Activated CD4-positive, alpha-beta T cell treated with anti-CD3 and anti-CD28 coated beads, Interleukin-2, amount 10 ng/mL, durations not matched to agents 7 days and 5 days (primary cell): ENCODE measurements around the gene CNRIP1. TPM values are rescaled to one million over a fixed set of nuclear protein-coding genes. Genes with fewer than 3 reads are reported as not detected.

ENCODE experiments used
- CTCF ChIA-PET: fragments of 350-600 bp; sonication (Branson Sonifier 250); formaldehyde crosslinking; loops from one replicate; lab custom pipeline; 2021; ENCODE audit warnings: antibody characterized with exemption; lab: Charles Lee
- POLR2A ChIA-PET: fragments of 350-600 bp; sonication (Branson Sonifier 250); formaldehyde crosslinking; loops from one replicate; lab custom pipeline; 2021; ENCODE audit warnings: antibody characterized with exemption; lab: Charles Lee
- DNase-seq: peaks from one replicate; pipeline ENCODE4 v3.0.0-alpha.2; 2020
- H3K27ac Mint-ChIP-seq: one replicate; pipeline ENCODE4 v1.8.0; 2021; ENCODE audit warnings: mild to moderate bottlenecking, moderate library complexity, mixed read lengths
- H3K27me3 Mint-ChIP-seq: one replicate; pipeline ENCODE4 v1.8.0; 2021; ENCODE audit warnings: mixed read lengths
- H3K36me3 Mint-ChIP-seq: one replicate; pipeline ENCODE4 v1.8.0; 2021; ENCODE audit warnings: low read depth, mixed read lengths
- H3K4me1 Mint-ChIP-seq: one replicate; pipeline ENCODE4 v1.8.0; 2021; ENCODE audit warnings: mixed read lengths
- H3K4me3 Mint-ChIP-seq: one replicate; pipeline ENCODE4 v1.8.0; 2021; ENCODE audit warnings: mild to moderate bottlenecking, moderate library complexity, mixed read lengths
- H3K9me3 Mint-ChIP-seq: one replicate; pipeline ENCODE4 v1.8.0; 2021; ENCODE audit warnings: mixed read lengths
- total RNA-seq, 2 experiments: library from RNA; stranded (reverse); gene quantifications; one replicate each; pipeline ENCODE4 v1.2.3, GENCODE V29; 2021

Gene CNRIP1
- total RNA-seq, result not detected

GRCh38 chr2:68319398-68320117, at the start of gene CNRIP1:
TSS of gene CNRIP1 (minus strand) at chr2:68319949. CDS start at chr2:68319400, 549 bp downstream.
- CTCF ChIA-PET, result interaction anchor here (0.7 to 1.6 kb wide), 2 partner anchors 14 to 27 kb away, joined by 3 read pairs; no protein-coding TSS in a partner anchor
- POLR2A ChIA-PET, result no interaction called here
- no peak within 1 kb of the TSS for H3K27ac Mint-ChIP-seq
- H3K9me3 Mint-ChIP-seq, result no peaks in the 10 kb centered on the region
- peaks cover 70% of the 10 kb centered on the region for H3K27me3 Mint-ChIP-seq
- DNase-seq, result no peak
- peaks cover 4% of the 10 kb centered on the region for H3K4me1 Mint-ChIP-seq
- peak within 1 kb of the TSS; percentile 56 for H3K4me3 Mint-ChIP-seq
- H3K36me3 Mint-ChIP-seq, result peaks cover 2% of the 10 kb centered on the region

GRCh38 chr2:68369337-68369734, 49.6 kb upstream of the CNRIP1 start:
- Mint-ChIP-seq H3K27ac (no peak overlapping the region), H3K36me3 (no peaks in the 10 kb centered on the region), H3K4me1 (peaks cover 19% of the 10 kb centered on the region), H3K4me3 (no peak overlapping the region), H3K27me3 (peaks cover 18% of the 10 kb centered on the region), H3K9me3 (no peaks in the 10 kb centered on the region)
- CTCF ChIA-PET, result no interaction called here
- DNase-seq, result no peak
- POLR2A ChIA-PET, result no interaction called here

- Mint-ChIP-seq H3K9me3 (no peaks in the 10 kb centered on the region), H3K36me3 (no peaks in the 10 kb centered on the region), H3K27ac (no peak overlapping the region), H3K4me1 (peaks cover 19% of the 10 kb centered on the region), H3K27me3 (peaks cover 18% of the 10 kb centered on the region), H3K4me3 (no peak overlapping the region)
- DNase-seq, result no peak
- CTCF ChIA-PET, result no interaction called here
- POLR2A ChIA-PET, result no interaction called here
Measured at GRCh38 chr2:68368654-68369336, 49.0 kb upstream of the CNRIP1 start.

- H3K27ac Mint-ChIP-seq, result no peak overlapping the region
- H3K4me1 Mint-ChIP-seq, result peaks cover 19% of the 10 kb centered on the region
- H3K27me3 Mint-ChIP-seq, result peaks cover 18% of the 10 kb centered on the region
- no peaks in the 10 kb centered on the region for H3K36me3 Mint-ChIP-seq
- ChIA-PET CTCF (no interaction called here), POLR2A (no interaction called here)
- H3K9me3 Mint-ChIP-seq, result no peaks in the 10 kb centered on the region
- no peak for DNase-seq
- no peak overlapping the region for H3K4me3 Mint-ChIP-seq
Measured at GRCh38 chr2:68367953-68368653, 48.4 kb upstream of the CNRIP1 start.

GRCh38 chr2:68366083-68366560, 46.4 kb upstream of the CNRIP1 start:
- H3K27ac Mint-ChIP-seq, result no peak overlapping the region
- H3K4me3 Mint-ChIP-seq, result no peak overlapping the region
- H3K36me3 Mint-ChIP-seq, result no peaks in the 10 kb centered on the region
- no peaks in the 10 kb centered on the region for H3K9me3 Mint-ChIP-seq
- H3K27me3 Mint-ChIP-seq, result peaks cover 21% of the 10 kb centered on the region
- no peak for DNase-seq
- H3K4me1 Mint-ChIP-seq, result peaks cover 19% of the 10 kb centered on the region
- ChIA-PET POLR2A (no interaction called here), CTCF (no interaction called here)

- no peak within 1 kb of the TSS for H3K27ac Mint-ChIP-seq
- H3K9me3 Mint-ChIP-seq, result no peaks in the 10 kb centered on the region
- POLR2A ChIA-PET, result no interaction called here
- peaks cover 18% of the 10 kb centered on the region for H3K4me1 Mint-ChIP-seq
- CTCF ChIA-PET, result interaction anchor here (1.6 kb wide), 1 partner anchor 77 kb away, joined by 3 read pairs; no protein-coding TSS in a partner anchor
- no peak for DNase-seq
- peaks cover 19% of the 10 kb centered on the region for H3K27me3 Mint-ChIP-seq
- H3K36me3 Mint-ChIP-seq, result no peaks in the 10 kb centered on the region
- no peak within 1 kb of the TSS for H3K4me3 Mint-ChIP-seq
Measured at GRCh38 chr2:68365087-68365486, 45.3 kb upstream of the CNRIP1 start, which contains the start of gene PLEK. TSS of gene PLEK (plus strand) at chr2:68365282. CDS start at chr2:68365352, 70 bp downstream.

GRCh38 chr2:68363721-68364120, 44.0 kb upstream of the CNRIP1 start:
- Mint-ChIP-seq H3K4me3 (no peak overlapping the region), H3K27ac (no peak overlapping the region), H3K9me3 (no peaks in the 10 kb centered on the region), H3K4me1 (peaks cover 18% of the 10 kb centered on the region), H3K27me3 (peaks cover 15% of the 10 kb centered on the region), H3K36me3 (no peaks in the 10 kb centered on the region)
- CTCF ChIA-PET, result no interaction called here
- POLR2A ChIA-PET, result no interaction called here
- no peak for DNase-seq

GRCh38 chr2:68362749-68363148, 43.0 kb upstream of the CNRIP1 start:
- Mint-ChIP-seq H3K27me3 (peaks cover 11% of the 10 kb centered on the region), H3K9me3 (no peaks in the 10 kb centered on the region), H3K4me1 (peaks cover 18% of the 10 kb centered on the region), H3K36me3 (no peaks in the 10 kb centered on the region), H3K4me3 (no peak overlapping the region), H3K27ac (no peak overlapping the region)
- DNase-seq, result no peak
- ChIA-PET POLR2A (no interaction called here), CTCF (no interaction called here)

- POLR2A ChIA-PET, result no interaction called here
- H3K9me3 Mint-ChIP-seq, result no peaks in the 10 kb centered on the region
- DNase-seq, result peak; percentile 83
- peaks cover 5% of the 10 kb centered on the region for H3K27me3 Mint-ChIP-seq
- peak overlapping the region; percentile 11 for H3K4me3 Mint-ChIP-seq
- no peak overlapping the region for H3K27ac Mint-ChIP-seq
- CTCF ChIA-PET, result no interaction called here
- H3K4me1 Mint-ChIP-seq, result peaks cover 18% of the 10 kb centered on the region
- H3K36me3 Mint-ChIP-seq, result no peaks in the 10 kb centered on the region
Measured at GRCh38 chr2:68362069-68362468, 42.3 kb upstream of the CNRIP1 start.

GRCh38 chr2:68359889-68360288, 40.1 kb upstream of the CNRIP1 start:
- H3K36me3 Mint-ChIP-seq, result no peaks in the 10 kb centered on the region
- H3K4me3 Mint-ChIP-seq, result no peak overlapping the region
- peaks cover 12% of the 10 kb centered on the region for H3K4me1 Mint-ChIP-seq
- CTCF ChIA-PET, result interaction anchor here (0.7 to 2.2 kb wide), 2 partner anchors 81 to 141 kb away, joined by 3 to 9 read pairs; no protein-coding TSS in a partner anchor
- H3K27me3 Mint-ChIP-seq, result peaks cover 5% of the 10 kb centered on the region
- POLR2A ChIA-PET, result no interaction called here
- no peak overlapping the region for H3K27ac Mint-ChIP-seq
- DNase-seq, result no peak
- H3K9me3 Mint-ChIP-seq, result no peaks in the 10 kb centered on the region

GRCh38 chr2:68357605-68358337, 38.0 kb upstream of the CNRIP1 start:
- peaks cover 7% of the 10 kb centered on the region for H3K27me3 Mint-ChIP-seq
- no peak for DNase-seq
- ChIA-PET CTCF (interaction anchor here (1.9 kb wide), 1 partner anchor 84 kb away, joined by 7 read pairs; no protein-coding TSS in a partner anchor), POLR2A (no interaction called here)
- no peak overlapping the region for H3K27ac Mint-ChIP-seq
- peaks cover 10% of the 10 kb centered on the region for H3K4me1 Mint-ChIP-seq
- no peaks in the 10 kb centered on the region for H3K36me3 Mint-ChIP-seq
- no peak overlapping the region for H3K4me3 Mint-ChIP-seq
- H3K9me3 Mint-ChIP-seq, result no peaks in the 10 kb centered on the region

- Mint-ChIP-seq H3K27me3 (peaks cover 9% of the 10 kb centered on the region), H3K4me1 (no peaks in the 10 kb centered on the region), H3K9me3 (no peaks in the 10 kb centered on the region), H3K4me3 (no peak overlapping the region), H3K27ac (no peak overlapping the region), H3K36me3 (no peaks in the 10 kb centered on the region)
- no peak for DNase-seq
- ChIA-PET CTCF (interaction anchor here (0.7 to 1.9 kb wide), 2 partner anchors 85 to 107 kb away, joined by 3 to 7 read pairs; no protein-coding TSS in a partner anchor), POLR2A (interaction anchor here (0.6 kb wide), 1 partner anchor 22 kb away, joined by 4 read pairs; no protein-coding TSS in a partner anchor)
Measured at GRCh38 chr2:68356599-68357239, 37.0 kb upstream of the CNRIP1 start.
